Measurements from ENCODE around the gene DSCAML1. TPM values are rescaled to one million over a fixed set of nuclear protein-coding genes. Genes with fewer than 3 reads are reported as not detected.

DSCAML1 gene
- total and polyA plus RNA-seq, 10 of the 15 experiments (the other 5 are each of a cell fraction or from before 2014, with no cell fraction given) = 0.03 to 0.18 (median 0.06) TPM; not detected in 1

- Histone ChIP-seq H3K36me3 (ENCODE audit: control insufficient read depth in 2 of 2, insufficient read depth in 2 of 2, low read length in 1 of 2) (no peaks in the 10 kb centered on the region), H3K4me2 (ENCODE audit: control insufficient read depth, insufficient read depth) (no peak overlapping the region), H3K9me3 (replicated peaks; ENCODE audit: control insufficient read depth, insufficient read depth, low read length) (no peaks in the 10 kb centered on the region), H3K4me1 (ENCODE audit: control insufficient read depth, insufficient read depth, low read length) (peaks cover 5% of the 10 kb centered on the region; the same call in 1 of the 2 replicates), H3K27ac (ENCODE audit: control insufficient read depth, insufficient read depth) (no peak overlapping the region), H4K20me1 (ENCODE audit: control insufficient read depth, insufficient read depth) (no peaks in the 10 kb centered on the region), H3K9ac (ENCODE audit: control insufficient read depth, insufficient read depth, low read length) (no peak overlapping the region), H3K4me3 (no peak overlapping the region), H3K79me2 (ENCODE audit: control insufficient read depth, insufficient read depth, low read length) (no peaks in the 10 kb centered on the region), H2AFZ (ENCODE audit: control insufficient read depth, low read depth, low read length) (no peak overlapping the region), H3K27me3 (replicated peaks in 1 of 2; ENCODE audit: control insufficient read depth in 2 of 2, insufficient read depth in 2 of 2, low read length in 1 of 2) (no peaks in the 10 kb centered on the region)
- intact Hi-C loops (cut with micrococcal nuclease; ENCODE audit: unreplicated experiment) (loop anchor here (5.0 kb wide), 1 partner anchor 378 kb away; no protein-coding TSS in a partner anchor), in situ Hi-C loops (cut with MboI) (loop anchor here (5.0 to 25.0 kb wide), 2 partner anchors 193 to 633 kb away; no protein-coding TSS in a partner anchor)
- no peak for FAIRE-seq
- ChIA-PET CTCF (interaction anchor here (0.8 to 6.8 kb wide), 7 partner anchors 26 to 518 kb away, joined by 3 to 156 read pairs (median 4); no protein-coding TSS in a partner anchor), SMC1A (ENCODE audit: uncharacterized antibody, unreplicated experiment) (interaction anchor here (0.7 to 1.9 kb wide), 8 partner anchors 29 to 387 kb away, joined by 3 to 7 read pairs (median 4); no protein-coding TSS in a partner anchor), RAD21 (ENCODE audit: unreplicated experiment) (interaction anchor here (0.9 to 6.7 kb wide), 7 partner anchors 40 to 624 kb away, joined by 3 to 75 read pairs (median 3); no protein-coding TSS in a partner anchor), POLR2A (interaction anchor here (1.3 kb wide), 1 partner anchor 380 kb away, joined by 3 read pairs; no protein-coding TSS in a partner anchor)
- TF ChIP-seq CTCF (IDR thresholded peaks at IDR 0.05 in 2 of 3, conservative IDR thresholded peaks at IDR 0.05 in 1 of 3; ENCODE audit: control insufficient read depth in 2 of 3, extremely low read depth in 1 of 3, insufficient read depth in 1 of 3, low read depth in 3 of 3, low read length in 3 of 3) (0 out of 6 replicates have a peak, but pooled peaks of 1 of the 3 experiments have one; percentile 3), CREB1 (IDR thresholded peaks at IDR 0.05; ENCODE audit: low read depth) (no peak), PAX5 (IDR thresholded peaks at IDR 0.05; ENCODE audit: borderline replicate concordance, low read depth, low read length) (no peak), DPF2 (IDR thresholded peaks at IDR 0.05) (no peak)
- 27% methylated on average over 7 of the region's 7 CpGs for WGBS (ENCODE audit: insufficient coverage, insufficient replicate concordance, low lambda C conversion rate, missing lambda C conversion rate)
- no peak for DNase-seq (ENCODE audit: low read depth, low spot score)
- ATAC-seq = no peak; the same call in 2 of the 3 replicates
- BruUV-seq (replicated peaks) = no TSS peak
Observed at GRCh38 chr11:117428856-117429229, 368.2 kb downstream of the DSCAML1 start.

Data from GM12878 (cell line).